ENCODE data around the gene CACNB4. TPM values are rescaled to one million over a fixed set of nuclear protein-coding genes. Genes with fewer than 3 reads are reported as not detected.

CACNB4 gene
- total RNA-seq, 1 experiment from 2014 or later = 0.19 TPM

GRCh38 chr2:152071518-152071917, 27.3 kb downstream of the CACNB4 start:
- no peak for TF ChIP-seq CTCF (conservative IDR thresholded peaks at IDR 0.05; ENCODE audit: low read depth, low read length)
- TF ChIP-seq EZH2 (IDR thresholded peaks at IDR 0.05; ENCODE audit: borderline replicate concordance, low read depth, low read length, poor library complexity, severe bottlenecking) = no peak
- Histone ChIP-seq H3K4me1 (ENCODE audit: insufficient read depth, low read length, poor library complexity, severe bottlenecking) (no peaks in the 10 kb centered on the region), H3K4me3 (ENCODE audit: low read depth, low read length, poor library complexity, severe bottlenecking) (no peak overlapping the region), H3K27ac (ENCODE audit: low read depth, low read length, poor library complexity, severe bottlenecking) (no peak overlapping the region), H3K36me3 (ENCODE audit: insufficient read depth, low read length, poor library complexity, severe bottlenecking) (no peaks in the 10 kb centered on the region), H3K9me3 (ENCODE audit: low read depth, low read length, poor library complexity, severe bottlenecking) (no peaks in the 10 kb centered on the region), H3K27me3 (replicated peaks; ENCODE audit: insufficient read depth, low read depth, low read length, poor library complexity) (peaks cover 3% of the 10 kb centered on the region)
- no peak for DNase-seq (ENCODE audit: low spot score)
- ChIA-PET POLR2A (ENCODE audit: low non-redundant PET) (no interaction called here), CTCF (no interaction called here)
- no TSS peak for BruUV-seq (replicated peaks)
- intact Hi-C loops (cut with micrococcal nuclease; ENCODE audit: unreplicated experiment) = no loop called here

GRCh38 chr2:152071092-152071491, 27.8 kb downstream of the CACNB4 start:
- DNase-seq (ENCODE audit: low spot score) = no peak
- no peaks in the 10 kb centered on the region for H3K9me3 ChIP-seq (ENCODE audit: low read depth, low read length, poor library complexity, severe bottlenecking)
- no peak overlapping the region for H3K27ac ChIP-seq (ENCODE audit: low read depth, low read length, poor library complexity, severe bottlenecking)
- CTCF ChIA-PET = no interaction called here
- no peaks in the 10 kb centered on the region for H3K4me1 ChIP-seq (ENCODE audit: insufficient read depth, low read length, poor library complexity, severe bottlenecking)
- H3K36me3 ChIP-seq (ENCODE audit: insufficient read depth, low read length, poor library complexity, severe bottlenecking) = no peaks in the 10 kb centered on the region
- peaks cover 3% of the 10 kb centered on the region for H3K27me3 ChIP-seq (replicated peaks; ENCODE audit: insufficient read depth, low read depth, low read length, poor library complexity)
- POLR2A ChIA-PET (ENCODE audit: low non-redundant PET) = no interaction called here
- BruUV-seq (replicated peaks) = no TSS peak
- no peak overlapping the region for H3K4me3 ChIP-seq (ENCODE audit: low read depth, low read length, poor library complexity, severe bottlenecking)
- TF ChIP-seq EZH2 (IDR thresholded peaks at IDR 0.05; ENCODE audit: borderline replicate concordance, low read depth, low read length, poor library complexity, severe bottlenecking) (no peak), CTCF (conservative IDR thresholded peaks at IDR 0.05; ENCODE audit: low read depth, low read length) (no peak)
- intact Hi-C loops (cut with micrococcal nuclease; ENCODE audit: unreplicated experiment) = no loop called here

GRCh38 chr2:152068226-152068625, 30.6 kb downstream of the CACNB4 start:
- Histone ChIP-seq H3K4me1 (ENCODE audit: insufficient read depth, low read length, poor library complexity, severe bottlenecking) (no peaks in the 10 kb centered on the region), H3K27me3 (replicated peaks; ENCODE audit: insufficient read depth, low read depth, low read length, poor library complexity) (peaks cover 12% of the 10 kb centered on the region), H3K36me3 (ENCODE audit: insufficient read depth, low read length, poor library complexity, severe bottlenecking) (no peaks in the 10 kb centered on the region), H3K9me3 (ENCODE audit: low read depth, low read length, poor library complexity, severe bottlenecking) (no peaks in the 10 kb centered on the region), H3K27ac (ENCODE audit: low read depth, low read length, poor library complexity, severe bottlenecking) (no peak overlapping the region), H3K4me3 (ENCODE audit: low read depth, low read length, poor library complexity, severe bottlenecking) (no peak overlapping the region)
- no TSS peak for BruUV-seq (replicated peaks)
- intact Hi-C loops (cut with micrococcal nuclease; ENCODE audit: unreplicated experiment) = no loop called here
- ChIA-PET CTCF (no interaction called here), POLR2A (ENCODE audit: low non-redundant PET) (no interaction called here)
- TF ChIP-seq EZH2 (IDR thresholded peaks at IDR 0.05; ENCODE audit: borderline replicate concordance, low read depth, low read length, poor library complexity, severe bottlenecking) (no peak), CTCF (conservative IDR thresholded peaks at IDR 0.05; ENCODE audit: low read depth, low read length) (no peak)
- no peak for DNase-seq (ENCODE audit: low spot score)

All from A673 (cell line).